Measurements from ENCODE around the gene CBLIF. TPM values are rescaled to one million over a fixed set of nuclear protein-coding genes. Genes with fewer than 3 reads are reported as not detected.
A peak's percentile ranks its signal among the peaks of the same experiment; 100 is the strongest.

The CBLIF gene
- total and polyA plus RNA-seq, 2 of the 13 experiments (the other 11 are each of a cell fraction or from before 2014, with no cell fraction given), result not detected

DNA sequence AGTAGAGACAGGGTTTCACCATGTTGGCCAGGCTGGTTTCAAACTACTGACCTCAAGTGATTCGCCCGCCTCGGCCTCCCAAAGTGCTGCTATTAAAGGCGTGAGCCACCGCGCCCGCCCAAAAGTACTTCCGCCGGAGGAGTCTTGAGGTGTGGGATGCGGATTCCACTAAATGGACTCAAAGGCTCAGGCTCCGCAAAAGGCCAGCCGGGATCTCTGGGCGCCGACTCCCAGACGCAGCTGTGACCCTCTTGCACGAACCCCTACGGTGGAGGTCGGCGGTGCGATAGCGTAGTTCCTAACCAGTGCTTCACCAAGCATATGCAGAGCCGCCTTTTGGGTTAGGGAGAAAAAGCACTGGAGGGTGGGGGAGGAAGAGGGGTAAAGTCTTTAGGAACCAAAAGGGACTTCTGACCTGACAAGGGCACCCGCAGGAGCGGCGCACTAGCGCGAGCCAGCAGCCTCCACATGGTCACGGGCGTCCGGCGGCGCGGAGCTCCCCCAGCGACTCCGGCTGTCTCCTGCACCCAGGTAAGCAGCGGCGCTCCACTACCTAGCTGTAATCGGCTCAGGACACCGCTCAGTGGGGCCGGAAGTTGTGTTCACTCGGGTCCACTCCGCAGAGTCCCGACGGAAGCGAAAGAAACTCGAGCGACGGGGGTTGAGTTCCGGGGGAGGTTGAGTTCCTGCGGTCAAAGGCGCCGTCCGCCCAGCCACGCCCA is 34.9 kb downstream of the CBLIF start, which contains the start of gene MRPL16 (continued):
- TF ChIP-seq SUZ12 (IDR thresholded peaks at IDR 0.05; ENCODE audit: low read depth, low read length) (no peak), ZNF24 (IDR thresholded peaks at IDR 0.05) (peak; percentile 51; the same call in 1 of the 2 replicates), RBAK (CRISPR knock-in tag; IDR thresholded peaks at IDR 0.05) (no peak), DR1 (CRISPR knock-in tag; IDR thresholded peaks at IDR 0.05) (peak; percentile 66), CHD4 (IDR thresholded peaks at IDR 0.05; ENCODE audit: borderline replicate concordance, low read length) (no peak), TMF1 (CRISPR knock-in tag; IDR thresholded peaks at IDR 0.05; ENCODE audit: low read depth) (no peak), ZNF629 (CRISPR knock-in tag; conservative IDR thresholded peaks at IDR 0.05) (no peak; the same call in 1 of the 2 replicates), ZNF484 (CRISPR knock-in tag; IDR thresholded peaks at IDR 0.05; ENCODE audit: borderline replicate concordance, low read depth) (no peak), EHMT2 (IDR thresholded peaks at IDR 0.05; ENCODE audit: borderline replicate concordance, low read depth, low read length) (peak; percentile 97; the same call in 1 of the 2 replicates), STAT5B (CRISPR knock-in tag; IDR thresholded peaks at IDR 0.05) (0 out of 2 replicates have a peak, but pooled peaks have one; percentile 44), ZNF552 (CRISPR knock-in tag; IDR thresholded peaks at IDR 0.05; ENCODE audit: borderline replicate concordance) (0 out of 2 replicates have a peak, but pooled peaks have one; percentile 73), NFATC3 (CRISPR knock-in tag; IDR thresholded peaks at IDR 0.05) (peak; percentile 77; the same call in 1 of the 2 replicates), ZNF382 (CRISPR knock-in tag; IDR thresholded peaks at IDR 0.05; ENCODE audit: borderline replicate concordance) (no peak)
- TF ChIP-seq, protein P1, sequence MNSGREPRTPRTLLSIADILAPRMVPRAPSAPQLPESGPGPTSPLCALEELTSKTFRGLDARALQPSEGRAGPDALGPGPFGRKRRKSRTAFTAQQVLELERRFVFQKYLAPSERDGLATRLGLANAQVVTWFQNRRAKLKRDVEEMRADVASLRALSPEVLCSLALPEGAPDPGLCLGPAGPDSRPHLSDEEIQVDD (CRISPR knock-in tag; IDR thresholded peaks at IDR 0.05; ENCODE audit: borderline replicate concordance), result no peak
- TF ChIP-seq, protein P2, sequence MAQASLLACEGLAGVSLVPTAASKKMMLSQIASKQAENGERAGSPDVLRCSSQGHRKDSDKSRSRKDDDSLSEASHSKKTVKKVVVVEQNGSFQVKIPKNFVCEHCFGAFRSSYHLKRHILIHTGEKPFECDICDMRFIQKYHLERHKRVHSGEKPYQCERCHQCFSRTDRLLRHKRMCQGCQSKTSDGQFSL (CRISPR knock-in tag; IDR thresholded peaks at IDR 0.05), result no peak
- TF ChIP-seq, protein P3, sequence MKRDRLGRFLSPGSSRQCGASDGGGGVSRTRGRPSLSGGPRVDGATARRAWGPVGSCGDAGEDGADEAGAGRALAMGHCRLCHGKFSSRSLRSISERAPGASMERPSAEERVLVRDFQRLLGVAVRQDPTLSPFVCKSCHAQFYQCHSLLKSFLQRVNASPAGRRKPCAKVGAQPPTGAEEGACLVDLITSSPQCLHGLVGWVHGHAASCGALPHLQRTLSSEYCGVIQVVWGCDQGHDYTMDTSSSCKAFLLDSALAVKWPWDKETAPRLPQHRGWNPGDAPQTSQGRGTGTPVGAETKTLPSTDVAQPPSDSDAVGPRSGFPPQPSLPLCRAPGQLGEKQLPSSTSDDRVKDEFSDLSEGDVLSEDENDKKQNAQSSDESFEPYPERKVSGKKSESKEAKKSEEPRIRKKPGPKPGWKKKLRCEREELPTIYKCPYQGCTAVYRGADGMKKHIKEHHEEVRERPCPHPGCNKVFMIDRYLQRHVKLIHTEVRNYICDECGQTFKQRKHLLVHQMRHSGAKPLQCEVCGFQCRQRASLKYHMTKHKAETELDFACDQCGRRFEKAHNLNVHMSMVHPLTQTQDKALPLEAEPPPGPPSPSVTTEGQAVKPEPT (CRISPR knock-in tag; IDR thresholded peaks at IDR 0.05; ENCODE audit: low read depth), result no peak; the same call in 1 of the 2 replicates
- TF ChIP-seq, protein P4, sequence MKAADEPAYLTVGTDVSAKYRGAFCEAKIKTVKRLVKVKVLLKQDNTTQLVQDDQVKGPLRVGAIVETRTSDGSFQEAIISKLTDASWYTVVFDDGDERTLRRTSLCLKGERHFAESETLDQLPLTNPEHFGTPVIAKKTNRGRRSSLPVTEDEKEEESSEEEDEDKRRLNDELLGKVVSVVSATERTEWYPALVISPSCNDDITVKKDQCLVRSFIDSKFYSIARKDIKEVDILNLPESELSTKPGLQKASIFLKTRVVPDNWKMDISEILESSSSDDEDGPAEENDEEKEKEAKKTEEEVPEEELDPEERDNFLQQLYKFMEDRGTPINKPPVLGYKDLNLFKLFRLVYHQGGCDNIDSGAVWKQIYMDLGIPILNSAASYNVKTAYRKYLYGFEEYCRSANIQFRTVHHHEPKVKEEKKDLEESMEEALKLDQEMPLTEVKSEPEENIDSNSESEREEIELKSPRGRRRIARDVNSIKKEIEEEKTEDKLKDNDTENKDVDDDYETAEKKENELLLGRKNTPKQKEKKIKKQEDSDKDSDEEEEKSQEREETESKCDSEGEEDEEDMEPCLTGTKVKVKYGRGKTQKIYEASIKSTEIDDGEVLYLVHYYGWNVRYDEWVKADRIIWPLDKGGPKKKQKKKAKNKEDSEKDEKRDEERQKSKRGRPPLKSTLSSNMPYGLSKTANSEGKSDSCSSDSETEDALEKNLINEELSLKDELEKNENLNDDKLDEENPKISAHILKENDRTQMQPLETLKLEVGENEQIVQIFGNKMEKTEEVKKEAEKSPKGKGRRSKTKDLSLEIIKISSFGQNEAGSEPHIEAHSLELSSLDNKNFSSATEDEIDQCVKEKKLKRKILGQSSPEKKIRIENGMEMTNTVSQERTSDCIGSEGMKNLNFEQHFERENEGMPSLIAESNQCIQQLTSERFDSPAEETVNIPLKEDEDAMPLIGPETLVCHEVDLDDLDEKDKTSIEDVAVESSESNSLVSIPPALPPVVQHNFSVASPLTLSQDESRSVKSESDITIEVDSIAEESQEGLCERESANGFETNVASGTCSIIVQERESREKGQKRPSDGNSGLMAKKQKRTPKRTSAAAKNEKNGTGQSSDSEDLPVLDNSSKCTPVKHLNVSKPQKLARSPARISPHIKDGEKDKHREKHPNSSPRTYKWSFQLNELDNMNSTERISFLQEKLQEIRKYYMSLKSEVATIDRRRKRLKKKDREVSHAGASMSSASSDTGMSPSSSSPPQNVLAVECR (CRISPR knock-in tag; IDR thresholded peaks at IDR 0.05; ENCODE audit: borderline replicate concordance), result peak; percentile 84; the same call in 1 of the 2 replicates
- TF ChIP-seq, protein P5, sequence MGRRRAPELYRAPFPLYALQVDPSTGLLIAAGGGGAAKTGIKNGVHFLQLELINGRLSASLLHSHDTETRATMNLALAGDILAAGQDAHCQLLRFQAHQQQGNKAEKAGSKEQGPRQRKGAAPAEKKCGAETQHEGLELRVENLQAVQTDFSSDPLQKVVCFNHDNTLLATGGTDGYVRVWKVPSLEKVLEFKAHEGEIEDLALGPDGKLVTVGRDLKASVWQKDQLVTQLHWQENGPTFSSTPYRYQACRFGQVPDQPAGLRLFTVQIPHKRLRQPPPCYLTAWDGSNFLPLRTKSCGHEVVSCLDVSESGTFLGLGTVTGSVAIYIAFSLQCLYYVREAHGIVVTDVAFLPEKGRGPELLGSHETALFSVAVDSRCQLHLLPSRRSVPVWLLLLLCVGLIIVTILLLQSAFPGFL (CRISPR knock-in tag; IDR thresholded peaks at IDR 0.05), result no peak
- TF ChIP-seq, protein P6, sequence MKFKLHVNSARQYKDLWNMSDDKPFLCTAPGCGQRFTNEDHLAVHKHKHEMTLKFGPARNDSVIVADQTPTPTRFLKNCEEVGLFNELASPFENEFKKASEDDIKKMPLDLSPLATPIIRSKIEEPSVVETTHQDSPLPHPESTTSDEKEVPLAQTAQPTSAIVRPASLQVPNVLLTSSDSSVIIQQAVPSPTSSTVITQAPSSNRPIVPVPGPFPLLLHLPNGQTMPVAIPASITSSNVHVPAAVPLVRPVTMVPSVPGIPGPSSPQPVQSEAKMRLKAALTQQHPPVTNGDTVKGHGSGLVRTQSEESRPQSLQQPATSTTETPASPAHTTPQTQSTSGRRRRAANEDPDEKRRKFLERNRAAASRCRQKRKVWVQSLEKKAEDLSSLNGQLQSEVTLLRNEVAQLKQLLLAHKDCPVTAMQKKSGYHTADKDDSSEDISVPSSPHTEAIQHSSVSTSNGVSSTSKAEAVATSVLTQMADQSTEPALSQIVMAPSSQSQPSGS (CRISPR knock-in tag; IDR thresholded peaks at IDR 0.05), result peak; percentile 83
